ENCODE data around the gene HIGD1A. TPM values are rescaled to one million over a fixed set of nuclear protein-coding genes. Genes with fewer than 3 reads are reported as not detected.

Gene HIGD1A
- total and polyA plus RNA-seq, 2 of the 4 experiments (the other 2 are of a cell fraction), result 86.6 to 137 TPM

- Histone ChIP-seq H2BK20ac (ENCODE audit: low read depth, low read length) (no peak overlapping the region), H3K9me3 (ENCODE audit: control insufficient read depth, insufficient read depth, low read length) (no peaks in the 10 kb centered on the region), H2BK5ac (ENCODE audit: low read depth, low read length, poor library complexity, severe bottlenecking) (no peak overlapping the region), H2BK15ac (ENCODE audit: low read depth, low read length) (no peak overlapping the region), H3K14ac (replicated peaks; ENCODE audit: low read depth, low read length) (no peak overlapping the region), H2BK120ac (ENCODE audit: low read depth, low read length) (no peak overlapping the region), H3K79me1 (ENCODE audit: low read depth in 1 of 2, low read length in 2 of 2) (no peaks in the 10 kb centered on the region), H4K91ac (ENCODE audit: insufficient read depth, low read depth, low read length) (no peak overlapping the region), H3K56ac (ENCODE audit: extremely low read depth, insufficient read depth, low read length) (no peak overlapping the region), H3K27me3 (ENCODE audit: control insufficient read depth, insufficient read depth, low read length) (peaks cover 18% of the 10 kb centered on the region), H3K9ac (ENCODE audit: low read depth, low read length) (no peak overlapping the region), H4K8ac (ENCODE audit: low read depth in 2 of 2, low read length in 2 of 2) (no peak overlapping the region), H3K23ac (ENCODE audit: low read depth, low read length) (no peak overlapping the region), H3K4me2 (ENCODE audit: low read depth, low read length) (no peak overlapping the region), H3K4me3 (ENCODE audit: insufficient read depth, low read depth, low read length) (no peak overlapping the region), H3K4ac (ENCODE audit: low read depth, low read length) (no peak overlapping the region), H3K18ac (ENCODE audit: low read depth, low read length) (no peak overlapping the region), H4K5ac (ENCODE audit: low read depth, low read length) (no peak overlapping the region), H3K9me1 (ENCODE audit: insufficient read depth, low read length) (no peaks in the 10 kb centered on the region), H3K27ac (ENCODE audit: insufficient read depth, low read length) (no peak overlapping the region), H4K20me1 (ENCODE audit: insufficient read depth, low read length) (no peaks in the 10 kb centered on the region), H2AK9ac (replicated peaks; ENCODE audit: low read depth, low read length, poor library complexity) (no peak overlapping the region), H2AK5ac (ENCODE audit: low read depth, low read length) (no peak overlapping the region), H2AFZ (replicated peaks; ENCODE audit: low read length, poor library complexity) (no peak overlapping the region), H3K36me3 (ENCODE audit: control insufficient read depth, insufficient read depth, low read length) (no peaks in the 10 kb centered on the region), H3K4me1 (ENCODE audit: control insufficient read depth, insufficient read depth, low read length) (no peaks in the 10 kb centered on the region)
- no peak for DNase-seq
- intact Hi-C loops (cut with micrococcal nuclease) (no loop called here), dilution Hi-C loops (cut with HindIII; ENCODE audit: low sequenced_read_pairs, unreplicated experiment) (no loop called here), in situ Hi-C loops (cut with MboI; ENCODE audit: low sequenced_read_pairs) (no loop called here)
- BruUV-seq (replicated peaks), result no TSS peak
- ChIA-PET CTCF (interaction anchor here (1.0 kb wide), 1 partner anchor 16 kb away, joined by 3 read pairs; no protein-coding TSS in a partner anchor), POLR2A (ENCODE audit: unreplicated experiment) (no interaction called here)
- no CpG with 5 or more reads among the region's 2 CpGs for WGBS, 2 experiments (ENCODE audit: extremely low coverage in 2 of 2, insufficient read length in 1 of 2)
- no peak for ATAC-seq (ENCODE audit: low read depth)
- TF ChIP-seq MXI1 (IDR thresholded peaks at IDR 0.05; ENCODE audit: borderline replicate concordance, low read depth, low read length) (no peak), USF2 (IDR thresholded peaks at IDR 0.05; ENCODE audit: low read depth, low read length) (no peak), RCOR1 (IDR thresholded peaks at IDR 0.05; ENCODE audit: insufficient replicate concordance, low read length) (no peak), FOS (IDR thresholded peaks at IDR 0.05; ENCODE audit: low read depth, low read length) (no peak), MAZ (IDR thresholded peaks at IDR 0.05; ENCODE audit: borderline replicate concordance, low read depth, low read length) (no peak), CEBPB (IDR thresholded peaks at IDR 0.05; ENCODE audit: low read depth, low read length) (no peak), BHLHE40 (IDR thresholded peaks at IDR 0.05; ENCODE audit: low read depth, low read length) (no peak), CTCF (conservative IDR thresholded peaks at IDR 0.05; ENCODE audit: low read depth, low read length) (no peak), SMC3 (IDR thresholded peaks at IDR 0.05; ENCODE audit: low read depth, low read length) (no peak), MAFK (IDR thresholded peaks at IDR 0.05; ENCODE audit: low read depth, low read length) (no peak), POLR2A (IDR thresholded peaks at IDR 0.05; ENCODE audit: low read depth, low read length) (no peak), RAD21 (IDR thresholded peaks at IDR 0.05; ENCODE audit: low read length) (no peak), NFE2L2 (IDR thresholded peaks at IDR 0.05; ENCODE audit: low read depth, low read length) (no peak), CHD1 (IDR thresholded peaks at IDR 0.05; ENCODE audit: low read depth, low read length) (no peak), ELK1 (IDR thresholded peaks at IDR 0.05; ENCODE audit: borderline replicate concordance, low read depth, low read length) (no peak), RFX5 (IDR thresholded peaks at IDR 0.05; ENCODE audit: low read depth, low read length) (no peak)
Observed at GRCh38 chr3:42815826-42816225, 11.5 kb upstream of the HIGD1A start.

Data from IMR-90 (cell line).